SK-N-MC (cell line): ENCODE data around the gene ZNF625.

Experiments used
- DNase-seq: peaks from one replicate; pipeline ENCODE4 v3.0.0-alpha.2; 2011; ENCODE audit warnings: low read depth, low spot score
- H3K27ac ChIP-seq: fragments of 200-600 bp; sonication (generic); 2 replicates; pipeline ENCODE4 v1.5.1; 2016; ENCODE audit warnings: mixed run types
- H3K36me3 ChIP-seq: fragments of 200-600 bp; sonication (generic); 2 replicates; pipeline ENCODE4 v1.6.1; 2017; ENCODE audit warnings: antibody characterized with exemption, low read length, mixed read lengths; ENCODE audit not compliant: insufficient read depth
- H3K4me3 ChIP-seq: fragments of 200-600 bp; sonication (generic); 2 replicates; pipeline ENCODE4 v1.5.1; 2016
- H3K9ac ChIP-seq: fragments of 200-600 bp; sonication (generic); 2 replicates; pipeline ENCODE4 v1.8.0; 2017; ENCODE audit warnings: mixed run types, mixed read lengths; ENCODE audit not compliant: insufficient read length
- H3K9me3 ChIP-seq: fragments of 200-600 bp; sonication (generic); 2 replicates; pipeline ENCODE4 v1.6.1; 2017; ENCODE audit warnings: low read depth, mild to moderate bottlenecking, antibody characterized with exemption, low read length, moderate library complexity, mixed read lengths
- EZH2 ChIP-seq: fragments of 200-600 bp; sonication (generic); IDR thresholded peaks from one replicate; pipeline ENCODE4 v1.6.1; 2017; ENCODE audit warnings: antibody characterized with exemption
- FOXP2 ChIP-seq: optimal IDR thresholded peaks from 2 replicates; pipeline ENCODE3; 2011; ENCODE audit warnings: mild to moderate bottlenecking, moderate library complexity; ENCODE audit not compliant: insufficient read depth; ENCODE audit errors: extremely low read length, control extremely low read depth
- POLR2AphosphoS5 ChIP-seq: IDR thresholded peaks from 2 replicates; pipeline ENCODE4 v1.6.1; 2012; ENCODE audit warnings: mild to moderate bottlenecking, low read depth, low read length, borderline replicate concordance

ZNF625 gene

DNA sequence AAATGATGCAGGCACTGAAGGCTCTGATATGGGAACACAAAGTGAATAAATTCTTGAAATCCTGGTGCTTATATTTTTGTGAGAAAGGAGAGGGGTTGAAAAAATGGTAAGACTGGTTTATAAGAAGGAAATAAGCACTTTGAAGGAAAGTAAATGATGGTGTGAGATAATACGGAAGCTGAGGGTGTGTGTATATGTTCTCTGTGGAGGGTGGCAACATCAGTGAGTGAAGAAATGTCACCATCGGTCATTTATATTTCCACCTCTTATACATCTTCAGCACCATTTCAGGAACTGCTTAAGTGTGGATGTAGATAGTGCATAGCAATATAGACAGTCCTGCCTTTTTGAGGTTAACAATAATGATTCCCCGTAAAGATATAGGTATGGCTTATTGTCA is 23.8 kb upstream of the ZNF625 start:
- TF ChIP-seq FOXP2 (no peak), POLR2AphosphoS5 (no peak), EZH2 (no peak)
- DNase-seq = no peak
- Histone ChIP-seq H3K27ac (no peak overlapping the region), H3K36me3 (peaks cover 10% of the 10 kb centered on the region), H3K4me3 (no peak overlapping the region), H3K9me3 (peaks cover 9% of the 10 kb centered on the region; the same call in 1 of the 2 replicates), H3K9ac (no peak overlapping the region)

DNA sequence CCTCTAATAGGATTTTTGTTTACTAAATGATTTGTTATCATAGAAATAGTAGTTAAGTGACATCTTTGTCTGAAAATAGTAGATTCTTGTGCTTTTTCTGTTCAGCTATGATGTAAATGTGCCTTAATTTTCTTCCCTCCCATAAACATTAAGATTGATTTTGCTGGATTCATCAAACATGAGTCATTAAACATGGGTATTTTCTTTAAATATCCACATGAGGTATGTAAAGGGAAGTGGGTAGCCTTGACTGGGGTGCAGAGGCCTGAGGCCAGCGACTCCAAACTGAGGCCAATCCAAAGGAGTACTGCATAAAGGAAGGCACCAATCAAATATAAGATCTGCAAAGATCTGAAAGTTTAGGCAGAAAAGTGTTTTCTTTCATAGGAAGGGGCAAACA is 10.1 kb upstream of the ZNF625 start:
- H3K9ac ChIP-seq = no peak overlapping the region
- TF ChIP-seq POLR2AphosphoS5 = no peak
- no peak overlapping the region for H3K4me3 ChIP-seq
- H3K36me3 ChIP-seq = peaks cover 42% of the 10 kb centered on the region
- no peak overlapping the region for H3K27ac ChIP-seq
- H3K9me3 ChIP-seq = no peaks in the 10 kb centered on the region
- DNase-seq = no peak

DNA sequence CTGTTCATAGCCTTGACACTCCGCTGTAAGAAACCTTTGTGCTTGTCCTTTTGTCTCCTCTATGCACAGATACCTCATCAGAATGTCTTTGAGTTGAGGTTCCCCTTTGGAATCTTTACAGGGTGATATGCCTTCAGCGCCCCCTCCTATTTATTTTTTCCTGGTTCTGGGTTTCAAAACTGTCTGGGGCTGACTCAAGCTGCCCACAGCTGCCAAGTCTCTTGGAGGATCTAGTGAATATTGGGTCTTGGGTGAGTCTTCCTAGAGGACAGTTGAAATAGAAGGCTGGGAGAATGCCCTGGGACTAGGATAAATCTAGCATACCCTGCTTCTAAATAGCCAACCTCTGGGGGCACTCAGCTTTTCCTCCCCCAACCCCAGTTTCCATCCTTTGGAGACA is 7.3 kb upstream of the ZNF625 start:
- DNase-seq = no peak
- no peaks in the 10 kb centered on the region for H3K9me3 ChIP-seq
- peaks cover 25% of the 10 kb centered on the region for H3K36me3 ChIP-seq
- peak overlapping the region; percentile 90 for H3K4me3 ChIP-seq
- 0 out of 2 replicates have a peak overlapping the region, but pooled peaks have one; percentile 70 for H3K27ac ChIP-seq
- TF ChIP-seq FOXP2 (no peak), EZH2 (no peak), POLR2AphosphoS5 (no peak)
- peak overlapping the region; percentile 93 for H3K9ac ChIP-seq

DNA sequence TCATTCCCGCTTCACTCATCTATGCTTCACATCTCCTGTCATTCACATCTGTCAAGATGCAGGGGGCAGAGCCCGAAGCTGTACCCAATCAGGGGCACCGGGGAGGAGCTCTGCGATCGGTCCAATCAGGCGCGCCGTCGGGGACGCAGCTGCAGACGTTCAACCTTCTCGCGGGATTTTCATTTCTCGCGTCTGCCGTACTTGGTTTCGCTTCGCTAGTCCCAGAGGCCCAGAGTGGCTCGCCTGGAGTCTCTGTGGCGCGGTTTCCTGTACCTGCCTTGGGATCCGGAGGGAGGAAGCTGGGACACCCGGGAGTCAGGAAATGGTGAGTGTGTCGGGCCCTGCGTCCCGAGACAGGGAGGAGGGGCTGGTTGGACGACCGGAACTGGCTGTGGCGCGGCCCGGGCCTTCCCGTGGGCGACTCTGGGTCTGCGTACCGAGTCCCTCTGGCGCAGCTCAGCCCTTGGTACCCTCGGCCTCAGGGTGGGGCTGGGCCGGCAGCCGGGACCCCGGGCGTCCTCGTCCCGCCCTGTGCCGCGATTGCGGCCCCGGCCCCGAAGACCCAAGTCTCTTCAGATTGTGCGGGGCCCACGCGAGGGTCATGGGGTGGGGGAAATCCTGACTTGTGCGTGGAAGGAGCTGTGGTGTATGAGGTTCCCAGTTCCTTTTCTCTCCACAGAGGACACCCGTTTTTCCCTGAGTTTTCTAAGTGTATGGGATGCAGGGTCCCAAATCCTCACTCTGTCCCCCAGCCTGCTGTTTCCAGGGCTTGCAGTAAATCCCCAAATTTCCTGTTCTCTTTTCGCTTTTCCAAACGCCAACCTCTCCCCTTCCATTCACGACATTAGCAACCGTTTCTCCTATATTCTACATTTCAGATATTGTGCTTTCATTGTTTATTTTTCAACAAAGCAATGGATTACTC is 6.6 kb upstream of the ZNF625 start, which contains the start of gene ZNF136:
Gene ZNF136 (plus strand): TSS at position 215 of the 925 bp plus-strand sequence. CDS start 108 bp downstream, at position 323.
- H3K36me3 ChIP-seq = peaks cover 24% of the 10 kb centered on the region
- peak within 1 kb of the TSS; percentile 90 for H3K4me3 ChIP-seq
- peak within 1 kb of the TSS; percentile 70; the same call in 1 of the 2 replicates for H3K27ac ChIP-seq
- peak; percentile 70 for DNase-seq
- no peaks in the 10 kb centered on the region for H3K9me3 ChIP-seq
- H3K9ac ChIP-seq = peak within 1 kb of the TSS; percentile 93
- TF ChIP-seq FOXP2 (no peak), POLR2AphosphoS5 (peak; percentile 84)

DNA sequence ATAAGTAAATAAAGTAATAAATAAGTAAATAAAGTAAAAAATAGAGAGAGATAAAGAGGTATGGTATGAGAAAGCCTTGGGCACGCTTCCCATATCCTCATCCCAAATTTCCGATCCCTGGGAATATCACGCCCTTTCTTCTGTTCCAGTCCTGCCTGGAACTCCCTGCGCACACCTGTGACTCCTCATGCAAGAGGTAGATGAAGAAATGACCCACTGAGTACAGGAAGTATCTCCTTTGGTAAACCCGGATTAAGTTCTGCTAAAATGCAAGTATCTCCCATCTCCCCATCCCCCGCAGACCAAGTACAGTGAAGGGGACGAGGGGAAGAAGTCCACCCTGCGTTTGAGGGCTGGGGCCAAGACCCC is 6.0 kb upstream of the ZNF625 start:
- no peak overlapping the region for H3K27ac ChIP-seq
- TF ChIP-seq POLR2AphosphoS5 (no peak), EZH2 (no peak), FOXP2 (no peak)

DNA sequence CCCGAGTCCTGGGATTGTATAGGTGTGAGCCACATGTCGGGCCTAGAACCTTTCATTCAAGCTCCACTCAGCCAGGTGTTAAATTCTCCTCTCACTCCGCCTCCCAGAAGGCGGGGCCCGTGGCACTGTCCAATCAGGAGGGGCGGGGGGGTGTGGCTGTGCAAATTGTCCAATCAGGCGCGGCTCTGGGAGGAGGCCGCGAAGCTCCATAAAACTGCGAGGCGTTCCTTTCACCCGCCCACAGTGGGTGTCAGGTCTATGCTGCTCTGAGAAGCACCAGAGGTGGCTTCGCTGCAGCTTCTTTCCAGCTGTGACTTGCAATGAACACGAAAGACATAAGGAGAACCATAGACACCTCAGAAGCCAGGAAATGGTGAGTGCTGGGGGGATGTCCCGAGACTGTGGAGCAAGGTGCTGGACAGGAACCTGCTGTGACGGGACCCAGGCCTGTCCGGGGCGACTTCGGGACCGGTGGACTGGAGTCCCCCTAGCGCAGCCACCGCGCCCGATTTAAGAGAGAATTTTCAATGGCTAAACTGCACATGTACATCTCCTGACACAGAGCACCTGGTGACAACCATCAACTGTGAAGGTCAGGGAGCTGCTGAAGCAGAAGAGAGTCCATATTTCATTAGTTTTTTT is 3.4 kb upstream of the ZNF625 start:
- no peak for DNase-seq
- Histone ChIP-seq H3K36me3 (peaks cover 4% of the 10 kb centered on the region), H3K9me3 (no peaks in the 10 kb centered on the region), H3K9ac (no peak overlapping the region), H3K27ac (no peak overlapping the region), H3K4me3 (no peak overlapping the region)
- no peak for TF ChIP-seq POLR2AphosphoS5
- no peak for TF ChIP-seq FOXP2
- TF ChIP-seq EZH2 = no peak

More for the DNA sequence above, 6.0 kb upstream of the ZNF625 start:
- H3K36me3 ChIP-seq = peaks cover 24% of the 10 kb centered on the region
- H3K9ac ChIP-seq = no peak overlapping the region
- DNase-seq = no peak
- peak overlapping the region; percentile 90 for H3K4me3 ChIP-seq
- H3K9me3 ChIP-seq = no peaks in the 10 kb centered on the region

DNA sequence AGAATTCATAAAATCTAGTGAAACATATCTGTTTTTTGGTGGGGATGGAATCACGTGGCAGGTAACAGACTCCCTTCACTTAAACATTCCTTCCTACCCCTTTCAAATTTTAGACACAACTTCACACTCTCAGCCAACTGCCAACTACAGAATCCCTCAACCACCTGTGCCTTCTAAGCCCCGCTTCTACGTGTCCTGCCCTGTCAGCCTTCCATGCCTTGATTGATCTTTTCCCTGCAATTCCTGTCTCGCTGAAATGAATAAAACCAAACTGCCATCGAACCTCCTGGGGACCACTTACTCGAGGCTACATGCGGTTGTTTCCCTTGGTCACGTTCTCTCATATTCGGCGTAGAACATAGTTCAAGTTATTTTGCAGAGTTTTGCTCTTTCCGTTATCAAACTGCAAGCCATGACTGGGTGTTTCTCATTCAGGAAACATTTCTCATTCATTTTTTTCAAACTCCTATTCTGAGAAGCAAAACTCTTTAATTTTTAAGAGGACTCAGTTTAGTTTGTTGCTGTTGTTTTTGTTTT is 1.1 kb downstream of the ZNF625 start:
- Histone ChIP-seq H3K36me3 (peaks cover 17% of the 10 kb centered on the region), H3K9ac (no peak overlapping the region), H3K27ac (no peak overlapping the region), H3K9me3 (0 out of 2 replicates have a peak, but pooled peaks cover 3% of the 10 kb centered on the region), H3K4me3 (peak overlapping the region; percentile 91)
- TF ChIP-seq EZH2 (no peak), POLR2AphosphoS5 (no peak), FOXP2 (no peak)
- DNase-seq = no peak

DNA sequence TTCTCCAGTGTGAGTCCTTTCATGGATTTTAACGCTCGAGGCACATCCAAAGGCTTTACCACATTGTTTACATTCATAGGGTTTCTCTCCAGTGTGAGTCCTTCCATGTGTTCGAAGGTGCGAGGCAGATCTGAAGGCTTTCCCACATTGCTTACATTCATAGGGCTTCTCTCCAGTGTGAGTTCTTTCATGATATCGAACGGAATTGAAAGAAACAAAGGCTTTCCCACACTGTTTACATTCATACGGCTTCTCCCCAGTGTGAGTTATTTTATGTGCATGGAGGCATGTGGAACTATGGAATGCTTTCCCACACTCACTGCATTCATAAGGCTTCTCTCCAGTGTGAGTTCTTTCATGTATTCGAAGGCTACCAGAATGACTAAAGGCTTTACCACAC is 11.2 kb downstream of the ZNF625 start:
- H3K4me3 ChIP-seq = no peak overlapping the region
- TF ChIP-seq EZH2 = no peak
- no peak for TF ChIP-seq FOXP2
- no peak for TF ChIP-seq POLR2AphosphoS5
- peaks cover 33% of the 10 kb centered on the region for H3K36me3 ChIP-seq
- H3K9ac ChIP-seq = no peak overlapping the region
- DNase-seq = no peak
- H3K27ac ChIP-seq = no peak overlapping the region
- H3K9me3 ChIP-seq = no peaks in the 10 kb centered on the region
